ENCODE results near the gene UVRAG.

The UVRAG gene

DNA sequence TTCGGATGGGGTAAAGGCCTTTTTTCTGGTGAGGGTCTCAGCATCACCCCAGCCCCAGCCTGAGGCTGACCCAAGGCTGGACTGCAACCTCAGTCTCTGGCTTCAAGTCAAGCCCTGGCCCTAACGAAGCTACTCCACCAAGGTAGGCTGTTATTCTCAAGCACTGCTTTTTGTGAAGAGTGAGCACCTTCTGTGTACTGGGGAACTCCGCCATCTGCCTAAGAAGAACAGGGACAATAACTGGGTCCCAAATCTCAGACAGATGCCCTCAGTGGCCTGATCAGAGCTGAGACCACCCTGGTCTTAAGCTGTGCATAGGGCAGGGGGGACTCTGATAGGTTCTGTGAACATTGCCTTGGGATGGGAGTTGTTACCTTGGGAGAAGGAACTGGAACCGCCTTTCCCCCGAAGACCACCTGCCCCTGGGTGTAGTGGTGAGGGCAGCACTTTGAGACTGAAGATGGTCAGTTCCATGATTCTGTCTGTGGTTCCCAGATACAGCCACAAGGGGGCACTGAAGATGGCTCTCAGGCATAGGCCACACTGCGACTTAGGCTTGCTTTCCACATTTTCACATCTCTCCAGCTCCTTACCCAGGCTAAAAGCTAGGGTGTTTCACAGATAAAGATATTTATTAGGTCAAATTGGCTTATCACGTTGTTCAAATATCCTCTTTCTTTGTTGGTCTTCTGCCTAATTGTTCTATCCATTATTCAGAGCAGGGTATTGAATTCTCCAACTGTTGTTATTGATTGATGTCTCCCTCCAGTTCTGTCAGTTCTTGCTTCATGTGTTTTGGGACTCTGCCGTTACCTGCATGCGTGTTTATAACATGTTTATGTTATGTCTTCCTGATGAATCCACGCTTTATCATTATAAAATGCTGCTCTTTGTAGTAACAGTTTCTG lies 11.8 kb upstream of the UVRAG start:
- peak; percentile 41 to 46 for DNase-seq (ENCODE audit: low read depth in 2 of 2, low spot score in 1 of 2)

DNA sequence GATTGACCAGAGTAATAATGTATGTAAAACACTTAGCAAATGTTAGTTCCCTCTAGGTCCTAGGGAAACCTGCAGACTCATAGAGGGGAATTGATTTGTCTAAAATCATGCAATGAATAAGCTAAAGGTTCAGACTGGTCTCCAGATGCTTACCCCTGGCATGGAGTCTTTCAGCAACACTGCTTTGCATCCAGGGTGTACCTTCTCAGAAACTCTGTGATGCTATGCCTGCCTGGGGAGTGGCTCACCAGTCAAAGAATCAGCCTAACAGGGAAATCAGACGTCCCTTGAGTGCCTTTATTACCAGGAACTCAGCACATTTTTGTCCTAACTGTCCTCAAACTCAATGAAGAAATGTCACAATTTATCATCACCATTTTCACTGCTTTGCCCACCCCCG lies 5.9 kb upstream of the UVRAG start:
- DNase-seq (ENCODE audit: low read depth in 2 of 2, low spot score in 1 of 2), result no peak

DNA sequence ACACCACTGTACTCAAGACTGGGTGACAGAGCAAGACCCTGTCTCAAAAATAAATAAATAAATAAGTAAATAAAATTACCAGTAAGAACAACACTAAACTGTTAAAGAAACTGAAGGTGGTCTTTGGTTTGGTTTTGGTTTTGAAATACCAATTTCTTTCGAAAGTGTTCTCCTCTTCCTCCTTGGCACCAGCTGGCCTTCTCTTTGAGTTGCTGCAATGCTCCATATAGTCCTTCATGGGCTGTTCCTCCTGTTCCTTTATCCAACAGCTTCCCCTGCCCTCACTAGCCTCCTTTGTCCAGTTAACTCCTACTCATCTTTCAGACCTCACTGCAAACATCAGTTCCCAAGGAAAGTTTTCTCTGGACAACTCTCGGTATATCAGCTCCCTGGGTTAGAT lies 5.0 kb upstream of the UVRAG start:
- DNase-seq (ENCODE audit: low read depth in 2 of 2, low spot score in 1 of 2), result no peak

DNA sequence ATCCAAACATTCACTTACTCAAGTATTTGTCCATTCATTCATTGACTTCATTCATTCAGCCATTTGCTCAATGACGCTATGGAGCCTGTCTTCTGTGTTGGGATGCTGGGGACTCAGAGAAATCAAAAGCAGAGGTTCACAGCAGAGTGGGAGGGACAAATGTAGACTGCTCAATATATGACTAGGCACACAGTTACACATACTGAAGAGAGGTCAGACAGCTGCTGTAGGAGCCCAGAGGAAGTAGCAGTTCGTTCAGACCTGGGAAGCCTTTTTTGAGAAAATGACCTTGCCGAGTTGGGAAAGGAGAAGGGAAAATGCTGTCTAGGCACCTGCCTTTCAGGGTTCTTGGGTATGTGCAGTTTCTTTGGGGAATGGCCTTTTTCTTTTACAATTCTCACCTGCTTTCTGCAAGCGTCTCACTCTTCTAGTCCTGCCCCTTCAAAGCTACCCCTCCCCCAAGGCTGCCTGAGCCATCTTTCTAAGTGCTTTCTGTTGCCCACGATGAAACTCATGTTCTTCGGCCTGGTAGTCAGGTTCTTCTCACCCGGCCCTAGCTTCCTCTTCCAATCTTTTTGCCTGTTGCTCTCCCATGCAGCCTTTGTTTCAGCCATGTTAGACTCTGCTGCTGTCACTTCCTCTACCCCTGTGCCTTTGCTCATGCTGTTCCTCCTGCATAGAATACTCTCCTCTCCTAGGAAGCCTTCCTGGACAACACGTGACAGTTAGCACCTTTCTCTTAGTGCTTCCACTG lies 4.2 kb upstream of the UVRAG start:
- DNase-seq (ENCODE audit: low read depth in 2 of 2, low spot score in 1 of 2), result no peak

DNA sequence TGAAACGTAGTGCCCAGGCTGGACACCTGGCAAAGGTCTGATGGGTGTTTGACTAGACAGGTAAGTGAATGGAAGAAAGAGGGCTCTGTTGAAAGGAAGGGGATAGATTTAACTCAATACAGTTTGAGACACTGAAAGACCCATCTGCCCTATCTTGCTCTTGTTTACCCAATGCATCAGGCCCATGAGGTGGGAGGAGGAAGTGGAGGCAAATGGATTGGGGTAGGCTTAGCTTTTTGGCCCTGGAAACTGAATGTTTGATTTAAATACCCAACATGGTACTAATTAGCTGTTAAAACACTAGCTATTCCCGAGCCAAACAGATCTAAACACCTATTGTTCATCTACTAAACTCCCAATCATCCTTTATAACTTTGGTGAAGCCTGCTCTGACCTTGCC lies 3.5 kb upstream of the UVRAG start:
- DNase-seq (ENCODE audit: low read depth in 2 of 2, low spot score in 1 of 2), result no peak

DNA sequence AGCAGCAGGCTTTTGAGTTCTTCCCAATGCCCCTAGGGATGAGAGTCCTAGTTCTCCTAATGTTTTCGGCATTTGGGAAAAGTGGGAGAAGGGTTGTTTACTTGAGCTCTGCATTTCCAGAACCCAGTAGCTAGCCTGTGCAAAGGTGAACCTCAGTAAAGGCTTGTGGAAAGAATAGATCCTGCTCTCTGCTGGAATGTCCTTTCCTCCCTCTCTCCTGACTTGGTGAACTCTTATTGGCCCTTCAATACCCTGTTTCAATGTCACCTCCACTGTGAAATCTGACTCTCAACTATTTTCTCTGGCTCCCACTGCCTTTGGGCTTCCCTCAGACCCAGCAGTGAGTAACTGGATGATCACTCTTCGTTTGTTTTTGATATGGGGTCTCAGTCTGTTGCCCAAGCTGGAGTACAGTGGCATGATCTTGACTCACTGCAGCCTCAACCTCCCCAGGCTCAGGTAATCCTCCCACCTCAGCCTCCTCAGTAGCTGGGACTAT lies 2.4 kb upstream of the UVRAG start:
- DNase-seq (ENCODE audit: low read depth in 2 of 2, low spot score in 1 of 2), result no peak

DNA sequence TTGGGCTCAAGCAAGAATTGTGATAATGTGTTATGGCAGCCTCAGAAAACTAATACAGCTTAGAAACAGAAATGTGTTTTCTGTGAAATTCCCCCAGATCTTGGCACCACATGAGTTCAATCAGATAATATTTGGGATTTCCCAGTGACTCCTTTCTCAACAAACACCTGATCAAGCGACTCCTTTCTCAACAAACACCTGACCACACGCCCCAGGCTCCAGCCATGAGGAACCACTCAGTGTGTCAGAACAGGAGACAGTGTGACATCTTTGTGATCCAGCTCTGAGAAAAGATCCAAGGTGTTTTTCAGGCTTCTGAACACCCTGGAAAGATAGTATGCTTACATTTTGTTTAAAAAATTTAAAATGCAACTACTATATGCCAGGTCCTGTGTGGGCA lies 1.9 kb upstream of the UVRAG start:
- DNase-seq (ENCODE audit: low read depth in 2 of 2, low spot score in 1 of 2), result no peak

DNA sequence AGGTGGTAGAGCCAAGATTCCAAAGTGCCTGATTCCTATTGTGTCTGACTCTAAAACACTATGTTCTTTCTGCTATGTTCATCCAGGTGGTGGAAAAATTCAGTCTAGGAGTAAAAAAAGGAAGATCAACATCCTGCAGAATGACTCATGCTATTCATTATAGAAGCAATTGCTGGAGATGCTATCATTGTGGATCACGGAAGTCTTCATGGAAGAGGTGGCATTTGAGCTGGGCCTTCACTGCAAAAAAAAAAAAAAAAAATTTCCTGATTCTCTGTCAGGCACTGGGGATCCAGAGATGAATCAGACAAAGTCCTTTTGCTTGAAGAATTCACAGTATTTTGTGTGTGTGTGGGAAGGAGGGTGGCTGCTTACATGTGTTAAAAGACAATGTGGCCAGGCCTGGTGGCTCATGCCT lies 1.4 kb upstream of the UVRAG start:
- no peak for DNase-seq (ENCODE audit: low read depth in 2 of 2, low spot score in 1 of 2)

DNA sequence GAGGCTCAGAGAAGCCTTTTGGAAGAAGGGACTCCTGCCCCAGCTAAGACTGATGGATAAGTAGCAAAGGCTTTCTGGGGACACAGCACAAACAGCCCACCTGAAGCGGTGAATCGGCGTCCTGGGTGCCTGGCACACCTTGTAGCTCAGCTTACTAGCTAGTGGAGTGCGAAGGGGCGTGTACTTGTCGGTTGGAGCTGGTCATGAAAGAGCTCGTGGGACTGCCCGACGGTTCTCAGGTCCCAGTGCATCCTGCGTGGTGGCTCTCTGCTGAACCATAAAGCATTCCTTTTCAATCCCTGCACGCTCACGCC lies 690 bp upstream of the UVRAG start:
- DNase-seq (ENCODE audit: low read depth in 2 of 2, low spot score in 1 of 2), result no peak

DNA sequence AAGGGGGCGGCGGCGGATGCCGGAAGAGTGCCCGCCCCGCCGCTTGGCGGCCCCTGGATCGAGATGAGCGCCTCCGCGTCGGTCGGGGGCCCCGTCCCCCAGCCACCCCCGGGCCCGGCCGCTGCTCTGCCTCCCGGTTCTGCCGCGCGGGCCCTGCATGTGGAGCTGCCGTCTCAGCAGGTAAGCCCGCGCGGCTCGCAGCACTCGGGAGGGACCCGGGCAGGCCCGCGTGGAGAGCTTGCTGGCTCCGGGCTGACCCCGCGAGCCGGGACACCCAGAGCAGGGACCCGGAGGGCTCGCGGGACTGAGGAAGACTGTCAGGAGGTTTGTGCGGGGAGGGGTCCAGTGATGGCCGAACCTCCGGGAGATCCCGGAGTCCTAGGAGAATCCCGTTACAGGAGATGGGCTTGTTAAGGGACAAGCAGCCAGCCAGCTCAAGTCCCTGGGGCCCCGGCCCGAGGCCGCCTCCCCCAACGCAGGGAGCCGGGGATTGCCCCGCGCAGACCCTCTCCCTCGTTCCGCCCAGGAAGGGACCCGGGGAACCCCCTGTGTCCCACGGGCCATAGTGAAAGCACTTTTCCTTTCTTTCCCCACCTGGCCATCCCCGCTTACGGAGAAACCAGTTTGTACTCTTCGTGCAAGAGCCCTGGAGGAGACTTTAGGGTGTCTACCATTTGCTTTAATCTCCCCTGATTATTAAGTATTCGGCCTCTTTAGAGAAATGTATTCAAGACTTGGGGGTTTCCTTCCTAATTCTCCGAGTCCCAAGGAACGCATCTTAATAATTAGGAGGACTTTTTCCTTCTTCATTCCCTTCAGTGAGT lies 547 bp downstream of the UVRAG start:
- DNase-seq (ENCODE audit: low read depth in 2 of 2, low spot score in 1 of 2), result peak in 1 of 2 donors; percentile 12

DNA sequence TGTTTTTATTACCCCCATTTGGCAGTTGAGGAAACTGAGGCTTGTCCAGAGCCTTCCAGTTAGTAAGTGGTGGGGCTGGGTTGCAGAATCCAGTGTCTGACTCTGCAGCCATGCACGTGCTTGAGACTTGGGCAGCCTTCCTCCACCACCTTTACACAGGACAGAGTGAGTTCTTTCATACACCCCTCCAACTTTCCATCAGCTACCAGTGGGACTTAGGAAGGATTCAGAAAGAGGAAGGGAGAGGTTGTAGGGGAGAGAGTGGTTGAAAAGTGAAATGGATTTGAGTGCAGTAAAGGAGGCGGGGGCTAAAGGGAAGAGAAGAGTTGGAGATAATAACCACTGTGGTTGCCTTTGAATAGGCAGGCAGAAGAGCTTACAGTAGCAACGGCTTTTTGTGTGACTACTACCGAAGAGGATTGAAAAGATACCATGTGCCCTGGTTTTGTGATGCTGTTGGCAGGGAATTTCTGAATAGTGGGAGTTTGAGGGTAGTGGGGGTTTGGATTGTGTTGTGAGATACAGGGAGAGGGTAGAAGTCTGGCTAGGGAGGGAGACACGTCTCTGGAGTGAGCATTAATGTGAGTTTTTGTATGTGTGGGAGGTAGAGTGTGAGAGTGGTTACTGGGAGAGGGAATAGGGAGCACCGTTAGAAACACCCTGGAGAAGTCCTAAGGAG lies 1.7 kb downstream of the UVRAG start:
- no peak for DNase-seq (ENCODE audit: low read depth in 2 of 2, low spot score in 1 of 2)

DNA sequence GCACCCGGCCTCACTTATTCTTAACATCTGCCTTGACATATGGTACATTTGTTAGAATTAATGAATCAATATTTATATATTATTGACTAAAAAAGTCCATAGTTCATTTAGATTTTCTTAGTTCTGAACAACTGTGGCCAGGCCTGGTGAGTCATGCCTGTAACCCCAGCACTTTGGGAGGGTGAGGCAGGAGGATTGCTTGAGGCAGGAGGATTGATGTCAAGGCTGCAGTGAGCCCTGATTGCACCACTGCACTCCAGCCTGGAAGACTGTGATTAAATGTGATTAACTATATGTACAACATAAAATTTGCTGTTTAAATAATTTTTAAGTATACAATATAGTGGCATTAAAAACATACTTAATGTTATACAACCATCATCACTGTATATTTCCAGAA lies 5.6 kb downstream of the UVRAG start:
- no peak for DNase-seq (ENCODE audit: low read depth in 2 of 2, low spot score in 1 of 2)

DNA sequence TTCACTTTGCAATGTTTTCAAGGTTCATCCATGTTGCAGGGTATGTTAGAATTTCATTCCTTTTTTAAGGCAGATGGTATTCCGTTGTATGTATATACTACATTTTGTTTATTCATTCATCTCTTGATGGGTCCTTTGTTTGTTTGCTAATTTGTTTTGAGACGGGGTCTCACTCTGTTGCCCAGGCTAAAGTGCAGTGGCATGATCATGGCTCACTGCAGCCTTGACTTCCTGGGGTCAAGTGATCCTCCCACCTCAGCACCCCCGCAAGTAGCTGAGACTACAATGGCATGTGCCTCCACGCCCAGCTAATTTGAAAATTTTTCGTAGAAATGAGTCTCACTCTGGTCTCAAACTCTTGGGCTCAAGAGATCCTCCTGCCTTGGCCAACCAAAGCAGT lies 6.2 kb downstream of the UVRAG start:
- DNase-seq (ENCODE audit: low read depth in 2 of 2, low spot score in 1 of 2), result no peak

DNA sequence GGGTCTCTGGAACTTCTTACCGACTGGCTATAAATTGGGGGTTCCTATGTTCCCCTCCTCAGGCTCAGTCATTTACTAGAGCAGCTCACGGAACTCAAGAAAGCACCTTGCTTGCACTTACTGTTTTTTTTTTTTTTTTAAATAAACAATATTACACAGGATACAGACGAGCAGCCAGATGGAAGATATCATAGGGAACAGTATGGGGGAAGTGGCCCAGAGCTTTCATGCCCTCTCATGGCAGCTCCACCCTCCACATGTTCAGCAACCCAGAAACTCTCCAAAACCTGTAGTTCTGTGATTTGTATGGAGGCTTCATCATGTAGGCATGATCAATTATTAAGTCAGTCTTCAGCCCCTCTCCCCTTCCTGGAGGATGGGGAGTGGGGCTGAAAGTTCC lies 7.5 kb downstream of the UVRAG start:
- DNase-seq (ENCODE audit: low read depth in 2 of 2, low spot score in 1 of 2), result no peak

DNA sequence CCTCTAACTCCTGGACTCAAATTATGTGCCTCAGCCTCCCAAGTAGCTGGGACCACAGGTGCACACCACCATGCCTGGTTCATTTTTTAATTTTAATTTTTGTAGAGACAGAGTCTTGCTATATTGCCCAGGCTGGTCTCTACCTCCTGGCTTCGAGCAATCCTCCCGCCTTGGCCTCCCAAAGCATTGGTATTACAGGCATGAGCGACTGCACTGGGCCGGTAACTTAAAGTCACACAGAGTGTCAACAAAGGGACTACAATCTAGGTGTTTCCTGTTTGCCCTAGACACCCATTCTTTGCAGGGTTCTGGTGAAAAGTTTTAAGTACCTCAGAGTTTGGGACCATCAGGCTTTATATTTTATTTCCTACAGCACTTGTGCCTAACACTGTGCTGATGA lies 8.4 kb downstream of the UVRAG start:
- DNase-seq (ENCODE audit: low read depth in 2 of 2, low spot score in 1 of 2), result no peak

DNA sequence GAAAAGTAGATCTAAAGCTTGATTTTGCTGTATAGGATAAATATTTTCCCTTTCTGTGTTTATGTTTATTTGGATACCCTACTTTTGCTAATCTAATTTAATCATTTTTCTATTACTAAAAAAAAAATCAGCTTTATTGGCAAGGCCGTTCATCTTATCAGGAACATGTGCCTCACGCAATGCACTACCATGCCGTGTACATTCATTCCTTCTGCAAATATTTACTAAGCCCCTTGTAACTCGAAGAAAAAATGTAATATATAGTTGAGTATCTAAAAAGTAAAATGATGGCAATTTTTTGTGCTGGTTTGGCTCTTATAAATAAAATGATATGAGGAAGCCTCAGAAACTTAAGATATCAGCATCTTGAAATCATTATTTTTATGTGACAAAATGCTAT lies 8.9 kb downstream of the UVRAG start:
- no peak for DNase-seq (ENCODE audit: low read depth in 2 of 2, low spot score in 1 of 2)

DNA sequence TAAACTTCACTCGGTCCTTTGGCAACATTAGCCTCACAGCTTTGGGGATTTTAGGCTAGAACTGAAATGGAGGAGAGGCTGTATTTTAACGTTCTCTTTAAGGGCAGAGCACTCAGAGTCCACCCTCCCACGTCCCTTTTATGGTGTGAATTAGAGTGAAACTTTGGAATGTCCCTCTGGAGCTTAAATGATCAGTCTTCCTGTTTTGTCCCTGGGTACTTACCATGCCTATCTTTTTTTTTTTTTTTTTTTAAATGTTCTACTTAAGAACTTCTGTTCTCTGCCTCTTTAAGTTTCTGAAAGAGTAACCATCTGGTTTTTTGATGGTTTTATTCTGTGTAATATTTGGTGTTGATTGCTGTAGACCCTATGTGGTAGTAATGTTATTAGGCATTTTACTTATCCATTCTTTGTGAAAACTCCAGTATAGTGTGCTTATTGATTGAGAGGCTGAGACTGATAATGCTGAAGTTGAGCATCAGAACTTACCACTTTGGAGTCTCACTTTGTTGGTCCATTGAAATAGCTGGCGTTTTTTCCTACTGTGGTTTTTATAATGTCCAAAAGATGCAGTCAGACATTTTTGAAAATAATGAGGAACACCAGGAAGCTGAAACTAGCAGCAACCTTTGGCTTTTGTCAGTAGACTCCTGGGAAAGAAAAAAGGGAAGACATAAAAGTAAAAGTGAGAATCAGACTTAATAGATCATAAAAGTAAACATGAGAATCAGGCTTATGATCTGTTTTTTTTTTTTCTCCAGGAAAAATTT lies 11.6 kb downstream of the UVRAG start:
- no peak for DNase-seq (ENCODE audit: low read depth in 2 of 2, low spot score in 1 of 2)

DNA sequence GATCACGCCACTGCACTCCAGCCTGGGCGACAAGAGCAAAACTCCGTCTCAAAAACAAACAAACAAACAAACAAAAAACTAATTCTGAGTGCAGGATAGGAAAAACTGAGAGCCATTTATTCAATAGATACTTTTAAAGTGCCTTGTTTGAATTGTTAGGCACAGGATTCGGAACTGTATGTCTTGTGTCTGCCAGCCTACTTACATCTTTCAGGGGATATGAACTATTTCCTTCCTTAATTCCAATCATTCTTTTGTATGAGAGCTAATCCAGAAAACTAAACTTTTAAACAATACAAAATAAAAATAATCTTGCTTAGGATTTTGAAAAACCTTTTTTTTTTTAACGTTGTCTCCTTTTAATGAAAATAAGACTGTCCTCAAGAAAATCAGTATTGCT lies 12.6 kb downstream of the UVRAG start:
- no peak for DNase-seq (ENCODE audit: low read depth in 2 of 2, low spot score in 1 of 2)

DNA sequence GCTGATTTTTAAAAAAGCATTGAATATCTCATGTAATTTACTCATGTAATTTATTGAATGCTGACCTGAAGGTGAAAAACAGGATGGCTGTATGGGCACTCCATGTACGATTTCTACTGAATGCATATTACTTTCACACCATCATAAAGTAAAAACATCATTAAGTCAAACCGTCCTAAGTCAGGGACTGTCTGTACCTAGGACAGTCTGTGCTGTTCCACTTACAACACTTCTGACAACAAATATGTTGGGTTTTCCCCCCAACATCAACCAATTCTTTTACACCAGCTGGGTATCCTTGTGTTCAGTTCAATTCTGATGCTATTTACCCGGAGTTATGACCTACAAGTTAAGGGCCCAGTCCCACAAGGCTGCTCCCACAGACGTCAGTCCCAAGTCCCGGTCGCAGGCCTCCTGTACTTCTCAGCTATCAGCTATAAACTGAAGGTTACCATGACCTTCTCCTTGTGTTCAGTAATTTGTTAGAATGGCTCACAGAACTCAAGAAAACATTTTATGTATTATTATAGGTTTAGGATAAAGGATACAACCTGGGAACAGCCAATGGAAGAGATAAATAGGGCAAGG lies 17.0 kb downstream of the UVRAG start:
- no peak for DNase-seq (ENCODE audit: low read depth in 2 of 2, low spot score in 1 of 2)

DNA sequence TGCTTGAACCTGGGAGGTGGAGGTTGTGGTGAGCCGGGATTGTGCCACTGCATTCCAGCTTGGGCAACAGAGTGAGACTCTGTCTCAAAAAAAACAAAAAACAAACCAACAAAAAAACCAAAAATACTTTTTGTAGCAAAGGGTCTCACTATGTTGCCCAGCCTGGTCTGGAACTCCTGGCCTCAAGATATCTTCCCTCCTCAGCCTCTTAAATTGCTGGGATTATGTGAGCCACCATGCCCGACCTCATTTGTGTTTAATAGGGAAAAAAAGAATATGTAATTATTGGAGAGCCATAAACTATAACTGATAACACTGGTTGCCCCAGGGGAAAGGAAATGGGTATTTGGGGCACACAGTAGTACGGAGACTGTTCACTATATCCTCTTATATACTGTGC lies 19.7 kb downstream of the UVRAG start:
- no peak for DNase-seq (ENCODE audit: low read depth in 2 of 2, low spot score in 1 of 2)

Measured in stimulated activated CD8-positive, alpha-beta memory T cell treated with anti-CD3 and anti-CD28 coated beads, Interleukin-4, amount 100 ng/mL, for 4 hours (primary cell).